HepG2 (cell line): ENCODE results near the gene USP5. TPM values are rescaled to one million over a fixed set of nuclear protein-coding genes. Genes with fewer than 3 reads are reported as not detected.

Experiments
- ATAC-seq: fragments of 200-7000 bp; cut with Tn5 transposase; 3 replicates; pipeline ENCODE4 v1.9.1; 2020; ENCODE audit warnings: mild to moderate bottlenecking, moderate library complexity
- BruUV-seq: library from RNA; stranded (reverse); fragments of 400-500 nt; replicated peaks from 2 replicates; lab custom pipeline; 2021; lab: Mats Ljungman, UMichigan
- CTCF ChIA-PET: fragments of 300-600 bp; formaldehyde crosslinking; extraction: SDS; loops from one replicate; lab custom pipeline; 2021; ENCODE audit warnings: low total read pairs, inconsistent platforms, low intra/inter-chr PET ratio; lab: Yijun Ruan, JAX
- POLR2A ChIA-PET: fragments of 350-600 bp; sonication (Branson Sonifier 250); formaldehyde crosslinking; loops from one replicate; lab custom pipeline; 2020; ENCODE audit warnings: antibody characterized with exemption, inconsistent platforms; lab: Yijun Ruan, JAX
- DNase-seq: peaks from one replicate; pipeline ENCODE4 v3.0.0-alpha.2; 2015; ENCODE audit warnings: low spot score
- FAIRE-seq: peaks from 3 replicates; lab custom pipeline; 2011; peaks lifted over from hg19 to GRCh38; lab: Jason Lieb, UNC
- H2AFZ ChIP-seq: one replicate; pipeline ENCODE4 v1.6.1; 2011; ENCODE audit warnings: low read length, inconsistent platforms
- H3K27ac ChIP-seq: fragments of 300-600 bp; 3 replicates; pipeline ENCODE4 v1.8.0; 2011; ENCODE audit warnings: mixed run types, mild to moderate bottlenecking, mixed read lengths, low read length, inconsistent platforms; ENCODE audit not compliant: insufficient read depth; ENCODE audit errors: extremely low read length
- H3K27me3 ChIP-seq, 2 experiments: fragments of 200-600 bp in 1 of 2; 2 replicates in 1 of 2; 3 replicates in 1 of 2; pipeline versions ENCODE4 v1.6.0 to v1.8.0; 2011; ENCODE audit warnings: low read length in 2 of 2, mild to moderate bottlenecking in 2 of 2, moderate library complexity in 2 of 2, inconsistent platforms in 1 of 2; ENCODE audit not compliant: insufficient read depth in 2 of 2, control insufficient read depth in 1 of 2
- H3K36me3 ChIP-seq, 2 experiments: fragments of 200-600 bp in 1 of 2; replicated peaks in 1 of 2; 2 replicates in 1 of 2; 3 replicates in 1 of 2; pipeline versions ENCODE4 v1.5.1 to v1.8.0; 2011; ENCODE audit warnings: low read length in 2 of 2, inconsistent platforms in 1 of 2; ENCODE audit not compliant: insufficient read depth in 2 of 2, control insufficient read depth in 1 of 2
- H3K4me1 ChIP-seq: 2 replicates; pipeline ENCODE4 v1.5.1; 2012; ENCODE audit warnings: low read length, inconsistent platforms; ENCODE audit not compliant: insufficient read depth
- H3K4me2 ChIP-seq: 2 replicates; pipeline ENCODE4 v1.6.0; 2011; ENCODE audit warnings: low read depth, low read length, inconsistent platforms
- H3K4me3 ChIP-seq, 3 experiments: fragments of 200-600 bp in 1 of 3; sonication (generic), shearing (Covaris generic) in 1 of 3; replicated peaks in 1 of 3; 2 replicates each; pipeline ENCODE4 v1.5.1; 2011 to 2016; ENCODE audit warnings: low read length in 3 of 3, inconsistent platforms in 2 of 3, low read depth in 2 of 3, mild to moderate bottlenecking in 2 of 3, control low read depth in 1 of 3, mixed read lengths in 1 of 3; ENCODE audit not compliant: insufficient read depth in 1 of 3
- H3K79me2 ChIP-seq: one replicate; pipeline ENCODE4 v1.6.1; 2011; ENCODE audit warnings: low read length, inconsistent platforms; ENCODE audit not compliant: insufficient read depth
- H3K9ac ChIP-seq: 2 replicates; pipeline ENCODE4 v1.6.0; 2011; ENCODE audit warnings: mild to moderate bottlenecking, low read depth, low read length, inconsistent platforms; ENCODE audit not compliant: insufficient read depth
- H3K9me3 ChIP-seq: 2 replicates; pipeline ENCODE4 v1.5.1; 2012; ENCODE audit warnings: mild to moderate bottlenecking, low read length
- H4K20me1 ChIP-seq: 2 replicates; pipeline ENCODE4 v1.6.0; 2011; ENCODE audit warnings: inconsistent platforms, mild to moderate bottlenecking, low read length, moderate library complexity; ENCODE audit not compliant: insufficient read depth
- CHD2 ChIP-seq: IDR thresholded peaks from 2 replicates; pipeline ENCODE4 v1.6.1; 2011; ENCODE audit warnings: low read depth, low read length, improper control_type of control experiment
- FIP1L1 ChIP-seq: fragments of 200-400 bp; formaldehyde crosslinking; IDR thresholded peaks from 2 replicates; pipeline ENCODE4 v1.6.1; 2018; ENCODE audit warnings: low read depth, mild to moderate bottlenecking, low read length, moderate library complexity, borderline replicate concordance; ENCODE audit not compliant: insufficient read depth
- NCOA1 ChIP-seq: sonication (generic); formaldehyde crosslinking; IDR thresholded peaks from 2 replicates; pipeline ENCODE4 v1.9.0; 2021; ENCODE audit warnings: missing genetic modification reagents
- NCOA2 ChIP-seq: sonication (generic); formaldehyde crosslinking; IDR thresholded peaks from 2 replicates; pipeline ENCODE4 v1.8.0; 2022; ENCODE audit warnings: inconsistent platforms
- RAD51 ChIP-seq: fragments of 450-650 bp; IDR thresholded peaks from 2 replicates; pipeline ENCODE4 v1.6.1; 2016; ENCODE audit warnings: borderline replicate concordance
- RARG ChIP-seq: sonication (generic); formaldehyde crosslinking; IDR thresholded peaks from 2 replicates; pipeline ENCODE4 v1.4.0; 2020; ENCODE audit warnings: low read depth, mild to moderate bottlenecking, missing genetic modification reagents
- REL ChIP-seq: sonication (generic); formaldehyde crosslinking; conservative IDR thresholded peaks from 2 replicates; pipeline ENCODE4 v1.8.0; 2022; ENCODE audit warnings: mild to moderate bottlenecking, missing genetic modification reagents, moderate library complexity
- ZBTB25 ChIP-seq: IDR thresholded peaks from 2 replicates; pipeline ENCODE4 v1.6.1; 2018; ENCODE audit warnings: missing genetic modification reagents
- ZNF546 ChIP-seq: sonication (generic); formaldehyde crosslinking; conservative IDR thresholded peaks from 2 replicates; pipeline ENCODE4 v1.8.1; 2023; ENCODE audit warnings: mild to moderate bottlenecking, missing genetic modification reagents
- ZNF720 ChIP-seq: sonication (generic); formaldehyde crosslinking; IDR thresholded peaks from 2 replicates; pipeline ENCODE4 v1.4.0; 2020; ENCODE audit warnings: missing genetic modification reagents
- ZZZ3 ChIP-seq: sonication (generic); formaldehyde crosslinking; IDR thresholded peaks from 2 replicates; pipeline ENCODE4 v1.4.0; 2020; ENCODE audit warnings: missing genetic modification reagents, mild to moderate bottlenecking, borderline replicate concordance
- WGBS: methylation state at CpG from one replicate; pipeline ENCODE4 v1.1.6; 2017; ENCODE audit warnings: low lambda C conversion rate; 5-methylcytosine and 5-hydroxymethylcytosine counted together
- in situ Hi-C: cut with HindIII; loops from 2 replicates; pipeline ENCODE4 v1.10.0; 2017; ENCODE audit warnings: low pct_unique_long_range_greater_than_20kb; ENCODE audit not compliant: extremely low pct_ligation_motif_present
- intact Hi-C: fragments of 100-400 bp; cut with micrococcal nuclease; formaldehyde crosslinking; loops from one replicate; pipeline ENCODE4 v1.10.0; 2022; ENCODE audit not compliant: unreplicated experiment
- polyA plus RNA-seq, 8 experiments: library from polyadenylated mRNA; depleted of rRNA in 3 of 8; stranded (reverse) in 7 of 8; unstranded in 1 of 8; fragments of >200 nt; fragmentation: Illumina TruSeq in 4 of 8; extraction: Trizol in 4 of 8; gene quantifications; 2 replicates each; pipeline versions ENCODE4 v1.2.1 to v1.2.3, GENCODE V29; 2011 to 2016; ENCODE audit warnings: low read depth in 4 of 8, missing spikeins in 1 of 8, mixed read lengths in 1 of 8; ENCODE audit not compliant: insufficient read depth in 1 of 8
- total RNA-seq, 5 experiments: library from RNA; depleted of rRNA; stranded (reverse); fragments of >200 nt; fragmentation: Illumina TruSeq; extraction: Trizol; gene quantifications; 2 replicates each; pipeline ENCODE4 v1.2.3, GENCODE V29; 2016; ENCODE audit warnings: low read depth in 1 of 5

USP5 gene
- total and polyA plus RNA-seq, 2 of the 13 experiments (the other 11 are each of a cell fraction or from before 2014, with no cell fraction given) = 39.6 to 56.0 TPM

DNA sequence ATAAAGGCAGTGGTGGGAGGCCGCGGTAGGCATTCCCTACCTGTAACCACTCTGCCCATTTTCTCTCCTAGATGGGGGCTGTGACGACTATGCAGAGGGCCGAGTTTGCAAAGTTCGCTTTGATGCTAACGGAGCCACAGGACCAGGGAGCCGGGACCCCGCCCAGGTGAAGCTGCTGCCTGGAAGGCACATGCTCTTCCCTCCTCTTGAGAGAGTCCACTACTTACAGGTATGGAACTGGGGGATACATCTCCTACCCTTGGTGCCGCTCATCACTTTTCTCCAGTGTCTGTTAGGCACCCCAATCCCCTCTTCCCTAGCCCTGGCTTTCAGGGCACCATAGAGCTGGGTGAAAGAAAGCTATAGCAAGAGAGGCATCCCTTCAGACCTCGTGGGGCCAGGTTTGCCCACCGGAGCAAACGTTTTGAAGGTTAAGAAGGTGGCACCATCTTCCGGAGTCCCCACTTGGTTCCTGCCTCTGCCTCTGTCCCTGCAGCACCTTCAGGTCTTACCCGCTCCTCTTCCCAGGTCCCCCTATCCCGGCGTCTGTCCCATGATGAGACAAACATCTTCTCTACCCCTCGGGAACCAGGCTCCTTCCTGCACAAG, 25.7 kb upstream of the USP5 start:
- no peak overlapping the region for H3K4me2 ChIP-seq
- no peak overlapping the region for H2AFZ ChIP-seq
- peaks cover 0 to 2% of the 10 kb centered on the region in 2 experiments; a peak in 1 of 5 replicates for H3K27me3 ChIP-seq
- no peak overlapping the region for H3K27ac ChIP-seq
- 90% methylated on average over 10 of the region's 17 CpGs for WGBS
- peaks cover 30% of the 10 kb centered on the region for H3K4me1 ChIP-seq
- in situ Hi-C loops = loop anchor here (5.0 kb wide), 1 partner anchor 74 kb away; the partner anchor contains the start of gene MLF2
- POLR2A ChIA-PET = no interaction called here
- no peak overlapping the region for H3K9ac ChIP-seq
- no peak for ATAC-seq
- H3K79me2 ChIP-seq = peaks cover 16% of the 10 kb centered on the region
- no peaks in the 10 kb centered on the region for H3K9me3 ChIP-seq
- no peaks in the 10 kb centered on the region for H4K20me1 ChIP-seq
- BruUV-seq = no TSS peak
- CTCF ChIA-PET = interaction anchor here (0.7 to 2.6 kb wide), 6 partner anchors 68 to 209 kb away, joined by 3 to 34 read pairs (median 5); partner anchors contain the start of gene MLF2
- FAIRE-seq = no peak
- no peak for TF ChIP-seq FIP1L1
- no peak for TF ChIP-seq RARG
- TF ChIP-seq ZZZ3 (CRISPR knock-in tag) = no peak
- no peak for TF ChIP-seq RAD51
- no peak for TF ChIP-seq REL
- no peak for TF ChIP-seq CHD2
- no peak for TF ChIP-seq ZNF720 (CRISPR knock-in tag)
- no peak for TF ChIP-seq NCOA2 (CRISPR knock-in tag)
- no peak for TF ChIP-seq ZBTB25
- TF ChIP-seq ZNF546 (CRISPR knock-in tag) = no peak
- TF ChIP-seq NCOA1 = no peak
- TF ChIP-seq, all 625 proteins: peak for 0
- DNase-seq = no peak
- Histone ChIP-seq H3K36me3 (peaks cover 6 to 7% of the 10 kb centered on the region in 2 experiments; a peak in 3 of 5 replicates), H3K4me3 (no peak overlapping the region)
- intact Hi-C loops = loop anchor here (10.0 kb wide), 1 partner anchor 211 kb away; no protein-coding TSS in a partner anchor
